Loucy (cell line): ENCODE data around the gene ELOVL4.

Experiments
- H2AFZ ChIP-seq: fragments of 200-600 bp; sonication (generic); 2 replicates; pipeline ENCODE4 v1.6.0; 2016; ENCODE audit warnings: antibody characterized with exemption, mild to moderate bottlenecking, low read length, moderate library complexity
- H3F3A ChIP-seq: fragments of 200-600 bp; 2 replicates; pipeline ENCODE4 v1.6.0; 2016; ENCODE audit warnings: antibody characterized with exemption, low read depth, mild to moderate bottlenecking
- H3K27me3 ChIP-seq: fragments of 200-600 bp; sonication (generic); 2 replicates; pipeline ENCODE4 v1.6.1; 2014; ENCODE audit warnings: low read length, mild to moderate bottlenecking; ENCODE audit not compliant: insufficient read depth, poor library complexity, severe bottlenecking
- H3K36me3 ChIP-seq: fragments of 200-600 bp; sonication (generic); 2 replicates; pipeline ENCODE4 v1.6.1; 2016; ENCODE audit warnings: low read length; ENCODE audit not compliant: insufficient read depth
- H3K4me1 ChIP-seq: fragments of 200-600 bp; sonication (generic); 2 replicates; pipeline ENCODE4 v1.5.1; 2014; ENCODE audit warnings: low read length, mild to moderate bottlenecking; ENCODE audit not compliant: insufficient read depth, poor library complexity, severe bottlenecking
- H3K4me2 ChIP-seq: fragments of 200-600 bp; sonication (generic); 2 replicates; pipeline ENCODE4 v1.6.0; 2014; ENCODE audit warnings: antibody characterized with exemption, low read length, low read depth, mild to moderate bottlenecking; ENCODE audit not compliant: poor library complexity, severe bottlenecking
- H3K4me3 ChIP-seq: fragments of 200-600 bp; sonication (generic); 2 replicates; pipeline ENCODE4 v1.5.1; 2014; ENCODE audit warnings: low read length, mild to moderate bottlenecking, mixed read lengths; ENCODE audit not compliant: poor library complexity, severe bottlenecking
- H3K79me2 ChIP-seq: fragments of 200-600 bp; sonication (generic); 2 replicates; pipeline ENCODE4 v1.6.1; 2014; ENCODE audit warnings: low read length; ENCODE audit not compliant: insufficient read depth
- H3K9ac ChIP-seq: fragments of 200-600 bp; sonication (generic); 2 replicates; pipeline ENCODE4 v1.6.0; 2014; ENCODE audit warnings: mild to moderate bottlenecking, low read depth, low read length, moderate library complexity; ENCODE audit not compliant: poor library complexity, severe bottlenecking
- H3K9me2 ChIP-seq: fragments of 200-600 bp; sonication (generic); replicated peaks from 2 replicates; pipeline ENCODE4 v1.6.1; 2016; ENCODE audit warnings: low read depth, low read length, mixed read lengths
- H3K9me3 ChIP-seq: fragments of 200-600 bp; sonication (generic); 2 replicates; pipeline ENCODE4 v1.6.1; 2014; ENCODE audit warnings: mild to moderate bottlenecking, antibody characterized with exemption, low read length, low read depth; ENCODE audit not compliant: insufficient read depth
- H4K20me1 ChIP-seq: fragments of 200-600 bp; sonication (generic); 2 replicates; pipeline ENCODE4 v1.6.0; 2014; ENCODE audit warnings: antibody characterized with exemption, low read length, mild to moderate bottlenecking; ENCODE audit not compliant: insufficient read depth, poor library complexity, severe bottlenecking
- EZH2phosphoT487 ChIP-seq: fragments of 200-600 bp; IDR thresholded peaks from 2 replicates; pipeline ENCODE4 v1.6.1; 2018; ENCODE audit warnings: antibody characterized with exemption, mild to moderate bottlenecking, moderate library complexity, borderline replicate concordance
- TF ChIP-seq, protein P1 (sequence below): fragments of 200-600 bp; sonication (generic); conservative IDR thresholded peaks from 2 replicates; pipeline ENCODE4 v1.5.1; 2014; ENCODE audit warnings: mild to moderate bottlenecking, antibody characterized with exemption, low read length

Gene ELOVL4

DNA sequence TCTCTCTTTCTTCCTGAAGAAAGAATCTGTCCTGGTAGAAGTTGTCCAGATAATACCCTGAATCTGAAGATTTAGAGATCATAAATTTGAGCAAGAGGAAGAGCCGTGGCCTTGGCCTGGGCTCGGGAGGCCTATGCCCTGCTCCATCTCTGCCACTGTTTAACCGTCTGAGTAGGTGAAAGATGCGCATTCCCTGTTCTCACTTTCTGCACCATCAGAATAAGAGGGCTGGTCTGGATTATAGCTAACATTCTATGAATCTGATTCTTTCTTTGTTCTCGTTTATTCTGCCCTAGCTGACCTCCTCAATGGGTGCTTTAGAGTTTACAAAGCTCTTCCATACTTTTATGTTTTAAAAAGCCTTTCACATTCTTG, 51.3 kb downstream of the ELOVL4 start:
- no peaks in the 10 kb centered on the region for H3F3A ChIP-seq
- H3K9ac ChIP-seq: no peak overlapping the region
- H3K9me2 ChIP-seq: no peaks in the 10 kb centered on the region
- no peaks in the 10 kb centered on the region for H3K9me3 ChIP-seq
- no peak overlapping the region for H2AFZ ChIP-seq
- H3K4me3 ChIP-seq: no peak overlapping the region
- TF ChIP-seq, protein P1, sequence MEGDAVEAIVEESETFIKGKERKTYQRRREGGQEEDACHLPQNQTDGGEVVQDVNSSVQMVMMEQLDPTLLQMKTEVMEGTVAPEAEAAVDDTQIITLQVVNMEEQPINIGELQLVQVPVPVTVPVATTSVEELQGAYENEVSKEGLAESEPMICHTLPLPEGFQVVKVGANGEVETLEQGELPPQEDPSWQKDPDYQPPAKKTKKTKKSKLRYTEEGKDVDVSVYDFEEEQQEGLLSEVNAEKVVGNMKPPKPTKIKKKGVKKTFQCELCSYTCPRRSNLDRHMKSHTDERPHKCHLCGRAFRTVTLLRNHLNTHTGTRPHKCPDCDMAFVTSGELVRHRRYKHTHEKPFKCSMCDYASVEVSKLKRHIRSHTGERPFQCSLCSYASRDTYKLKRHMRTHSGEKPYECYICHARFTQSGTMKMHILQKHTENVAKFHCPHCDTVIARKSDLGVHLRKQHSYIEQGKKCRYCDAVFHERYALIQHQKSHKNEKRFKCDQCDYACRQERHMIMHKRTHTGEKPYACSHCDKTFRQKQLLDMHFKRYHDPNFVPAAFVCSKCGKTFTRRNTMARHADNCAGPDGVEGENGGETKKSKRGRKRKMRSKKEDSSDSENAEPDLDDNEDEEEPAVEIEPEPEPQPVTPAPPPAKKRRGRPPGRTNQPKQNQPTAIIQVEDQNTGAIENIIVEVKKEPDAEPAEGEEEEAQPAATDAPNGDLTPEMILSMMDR: no peak
- TF ChIP-seq EZH2phosphoT487: no peak
- H3K36me3 ChIP-seq: no peaks in the 10 kb centered on the region
- no peak overlapping the region for H3K4me2 ChIP-seq
- no peaks in the 10 kb centered on the region for H3K79me2 ChIP-seq
- H4K20me1 ChIP-seq: no peaks in the 10 kb centered on the region
- no peaks in the 10 kb centered on the region for H3K27me3 ChIP-seq
- H3K4me1 ChIP-seq: no peaks in the 10 kb centered on the region

DNA sequence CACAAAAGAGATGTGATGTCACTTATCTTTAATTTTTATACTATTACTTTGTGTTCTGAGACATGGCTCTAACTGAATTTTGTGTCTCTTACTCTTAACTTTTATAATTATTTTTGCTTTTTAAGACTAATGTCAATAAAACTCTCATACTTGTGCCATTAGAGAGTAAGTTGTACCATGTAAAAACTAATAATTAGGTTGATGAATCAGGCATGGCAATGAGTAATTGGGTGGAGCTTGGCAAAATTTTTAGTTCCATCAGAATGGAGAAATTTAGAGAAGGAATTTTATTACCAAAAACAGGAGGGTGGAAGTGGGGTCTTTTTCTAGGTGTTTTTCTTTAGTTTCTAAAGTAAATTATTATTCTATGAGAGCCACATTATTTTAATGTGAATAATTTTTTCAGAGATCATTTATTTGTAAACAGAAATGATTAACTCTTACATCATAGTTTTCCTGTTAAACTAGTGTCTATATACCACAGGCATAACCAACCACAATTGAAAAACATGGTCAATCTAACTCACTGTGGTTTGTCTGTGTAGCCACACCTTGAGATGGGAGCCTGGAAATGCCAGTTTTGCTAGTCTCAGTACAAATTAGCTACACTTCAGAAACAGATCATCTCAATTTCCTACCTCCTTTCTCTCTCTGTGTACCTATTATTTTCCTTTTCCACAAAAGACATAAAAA, 51.8 kb downstream of the ELOVL4 start:
- H2AFZ ChIP-seq: no peak overlapping the region
- no peaks in the 10 kb centered on the region for H3K27me3 ChIP-seq
- H4K20me1 ChIP-seq: no peaks in the 10 kb centered on the region
- H3K9me3 ChIP-seq: no peaks in the 10 kb centered on the region
- H3K9ac ChIP-seq: no peak overlapping the region
- no peaks in the 10 kb centered on the region for H3K4me1 ChIP-seq
- no peaks in the 10 kb centered on the region for H3K79me2 ChIP-seq
- H3F3A ChIP-seq: no peaks in the 10 kb centered on the region
- H3K36me3 ChIP-seq: no peaks in the 10 kb centered on the region
- TF ChIP-seq, protein P1: no peak
- TF ChIP-seq EZH2phosphoT487: no peak
- H3K4me2 ChIP-seq: no peak overlapping the region
- no peaks in the 10 kb centered on the region for H3K9me2 ChIP-seq
- no peak overlapping the region for H3K4me3 ChIP-seq

DNA sequence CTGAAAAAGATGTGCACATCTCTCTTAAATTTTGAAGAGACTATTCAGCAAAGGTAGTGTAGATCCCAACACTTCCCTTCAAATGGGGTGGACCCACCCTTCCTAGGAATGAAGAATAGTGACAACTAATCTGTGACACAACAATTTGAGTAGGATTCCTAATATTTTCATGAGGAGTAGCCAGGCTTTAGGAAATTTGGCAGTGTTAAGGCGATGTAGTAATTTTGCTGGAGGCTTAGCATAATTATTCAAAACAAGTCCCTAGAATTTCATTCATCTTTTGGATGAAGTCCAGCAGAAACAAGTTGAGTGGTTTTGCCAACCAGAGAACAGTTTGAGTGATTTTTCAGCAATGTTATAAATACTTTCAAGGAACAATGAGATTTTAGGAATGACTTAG, 52.4 kb downstream of the ELOVL4 start:
- no peaks in the 10 kb centered on the region for H4K20me1 ChIP-seq
- H2AFZ ChIP-seq: no peak overlapping the region
- no peaks in the 10 kb centered on the region for H3F3A ChIP-seq
- TF ChIP-seq, protein P1: no peak
- no peak for TF ChIP-seq EZH2phosphoT487
- H3K4me3 ChIP-seq: no peak overlapping the region
- no peaks in the 10 kb centered on the region for H3K79me2 ChIP-seq
- no peaks in the 10 kb centered on the region for H3K4me1 ChIP-seq
- no peaks in the 10 kb centered on the region for H3K27me3 ChIP-seq
- H3K9ac ChIP-seq: no peak overlapping the region
- H3K4me2 ChIP-seq: no peak overlapping the region
- no peaks in the 10 kb centered on the region for H3K9me3 ChIP-seq
- H3K9me2 ChIP-seq: no peaks in the 10 kb centered on the region
- no peaks in the 10 kb centered on the region for H3K36me3 ChIP-seq
